ENCODE data around the gene IL17B.

IL17B gene

GRCh38 chr5:149379177-149379761, at the start of gene IL17B:
Gene IL17B (minus strand): TSS chr5:149379292. CDS start chr5:149379225, 67 bp downstream.
- DNase-seq (ENCODE audit: low read depth) = no peak
- H3K4me3 ChIP-seq (ENCODE audit: low read length) = no peak within 1 kb of the TSS
- TF ChIP-seq CTCF (conservative IDR thresholded peaks at IDR 0.05; ENCODE audit: low read depth, low read length) = no peak

GRCh38 chr5:149428032-149428431, 48.9 kb upstream of the IL17B start:
- DNase-seq (ENCODE audit: low read depth) = no peak
- H3K4me3 ChIP-seq (ENCODE audit: low read length) = no peak overlapping the region
- no peak for TF ChIP-seq CTCF (conservative IDR thresholded peaks at IDR 0.05; ENCODE audit: low read depth, low read length)

- TF ChIP-seq CTCF (conservative IDR thresholded peaks at IDR 0.05; ENCODE audit: low read depth, low read length) = no peak
- DNase-seq (ENCODE audit: low read depth) = no peak
- no peak overlapping the region for H3K4me3 ChIP-seq (ENCODE audit: low read length)
Measured at GRCh38 chr5:149427374-149427773, 48.3 kb upstream of the IL17B start.

GRCh38 chr5:149426931-149427330, 47.8 kb upstream of the IL17B start:
- DNase-seq (ENCODE audit: low read depth) = no peak
- H3K4me3 ChIP-seq (ENCODE audit: low read length) = no peak overlapping the region
- TF ChIP-seq CTCF (conservative IDR thresholded peaks at IDR 0.05; ENCODE audit: low read depth, low read length) = no peak

- DNase-seq (ENCODE audit: low read depth) = no peak
- no peak for TF ChIP-seq CTCF (conservative IDR thresholded peaks at IDR 0.05; ENCODE audit: low read depth, low read length)
- no peak overlapping the region for H3K4me3 ChIP-seq (ENCODE audit: low read length)
Measured at GRCh38 chr5:149425729-149426128, 46.6 kb upstream of the IL17B start.

GRCh38 chr5:149424371-149425315, 45.6 kb upstream of the IL17B start:
- H3K4me3 ChIP-seq (ENCODE audit: low read length) = no peak overlapping the region
- no peak for DNase-seq (ENCODE audit: low read depth)
- TF ChIP-seq CTCF (conservative IDR thresholded peaks at IDR 0.05; ENCODE audit: low read depth, low read length) = no peak

All from retinal pigment epithelial cell (primary cell).